ENCODE measurements around the gene PDE11A.

Gene PDE11A

DNA sequence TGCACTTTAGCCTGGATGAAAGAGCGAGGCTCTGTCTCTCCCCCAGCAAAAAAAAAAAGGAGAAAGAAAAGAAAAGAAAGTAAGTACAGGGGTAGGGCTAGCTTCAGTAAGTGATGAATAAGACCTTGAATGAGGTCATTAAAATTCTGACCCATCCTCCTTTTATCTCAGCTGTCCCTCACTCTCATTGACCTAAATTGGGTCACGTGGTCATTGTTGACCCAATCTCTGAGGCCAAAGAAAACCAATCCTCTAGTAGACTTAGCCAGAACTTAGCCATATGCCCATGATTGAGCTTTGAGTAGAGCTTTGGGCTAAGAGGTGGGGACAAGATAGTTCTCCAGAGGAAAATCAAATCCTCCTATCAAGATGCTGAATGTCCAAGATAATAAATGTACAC is 149.3 kb downstream of the PDE11A start:
- no peak overlapping the region for H3K4me3 ChIP-seq (ENCODE audit: low read length)
- TF ChIP-seq, protein P1, sequence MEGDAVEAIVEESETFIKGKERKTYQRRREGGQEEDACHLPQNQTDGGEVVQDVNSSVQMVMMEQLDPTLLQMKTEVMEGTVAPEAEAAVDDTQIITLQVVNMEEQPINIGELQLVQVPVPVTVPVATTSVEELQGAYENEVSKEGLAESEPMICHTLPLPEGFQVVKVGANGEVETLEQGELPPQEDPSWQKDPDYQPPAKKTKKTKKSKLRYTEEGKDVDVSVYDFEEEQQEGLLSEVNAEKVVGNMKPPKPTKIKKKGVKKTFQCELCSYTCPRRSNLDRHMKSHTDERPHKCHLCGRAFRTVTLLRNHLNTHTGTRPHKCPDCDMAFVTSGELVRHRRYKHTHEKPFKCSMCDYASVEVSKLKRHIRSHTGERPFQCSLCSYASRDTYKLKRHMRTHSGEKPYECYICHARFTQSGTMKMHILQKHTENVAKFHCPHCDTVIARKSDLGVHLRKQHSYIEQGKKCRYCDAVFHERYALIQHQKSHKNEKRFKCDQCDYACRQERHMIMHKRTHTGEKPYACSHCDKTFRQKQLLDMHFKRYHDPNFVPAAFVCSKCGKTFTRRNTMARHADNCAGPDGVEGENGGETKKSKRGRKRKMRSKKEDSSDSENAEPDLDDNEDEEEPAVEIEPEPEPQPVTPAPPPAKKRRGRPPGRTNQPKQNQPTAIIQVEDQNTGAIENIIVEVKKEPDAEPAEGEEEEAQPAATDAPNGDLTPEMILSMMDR (conservative IDR thresholded peaks at IDR 0.05; ENCODE audit: low read length) = no peak
- DNase-seq (ENCODE audit: low read depth) = no peak

DNA sequence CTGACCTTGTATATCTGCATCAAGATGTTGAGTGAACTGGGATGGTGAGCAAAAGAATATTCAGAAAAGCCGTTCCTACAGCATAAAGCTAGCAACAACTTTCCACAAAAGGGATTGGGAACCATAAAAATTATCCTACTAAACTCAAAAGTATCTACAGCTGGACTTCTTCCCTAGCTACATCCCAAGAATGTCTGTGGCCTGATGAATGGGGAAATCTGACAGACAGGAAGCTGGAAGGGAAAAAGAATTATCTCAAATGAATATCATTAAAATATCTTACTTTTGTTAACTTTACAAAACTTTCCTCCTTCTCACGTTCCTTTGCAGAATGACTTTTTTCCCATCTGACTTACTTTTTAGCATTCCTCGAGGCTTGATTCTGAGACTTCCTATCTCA is 150.9 kb downstream of the PDE11A start:
- peak; percentile 53 for DNase-seq (ENCODE audit: low read depth)
- TF ChIP-seq, protein P1 (conservative IDR thresholded peaks at IDR 0.05; ENCODE audit: low read length) = no peak
- H3K4me3 ChIP-seq (ENCODE audit: low read length) = no peak overlapping the region

- H3K4me3 ChIP-seq (ENCODE audit: low read length) = no peak overlapping the region
These were observed 155.4 kb downstream of the PDE11A start for GRCh38 chr2:177917169-177917568.

GRCh38 chr2:177916342-177916741 is 156.2 kb downstream of the PDE11A start:
- TF ChIP-seq, protein P1 (conservative IDR thresholded peaks at IDR 0.05; ENCODE audit: low read length) = no peak
- no peak for DNase-seq (ENCODE audit: low read depth)
- H3K4me3 ChIP-seq (ENCODE audit: low read length) = no peak overlapping the region

More at GRCh38 chr2:177917169-177917568, 155.4 kb downstream of the PDE11A start:
- TF ChIP-seq, protein P1 (conservative IDR thresholded peaks at IDR 0.05; ENCODE audit: low read length) = no peak
- no peak for DNase-seq (ENCODE audit: low read depth)

DNA sequence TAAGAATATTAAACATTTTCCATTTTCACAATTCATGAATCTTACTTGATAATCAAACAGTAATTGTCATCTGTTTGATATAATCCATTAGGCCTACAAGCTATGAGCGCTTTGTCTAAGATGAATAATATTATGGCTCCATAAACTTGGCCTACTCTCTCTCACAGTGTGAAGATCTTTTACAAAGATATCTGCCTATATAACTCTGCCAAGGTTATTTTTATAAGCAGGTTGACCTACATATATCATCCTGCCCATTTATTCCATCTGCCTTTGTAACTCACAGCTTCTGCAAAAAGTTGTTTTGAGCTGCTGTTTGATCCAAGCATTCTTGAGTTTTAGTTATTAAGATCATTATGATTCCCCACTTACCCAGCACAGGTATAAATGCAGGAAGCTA is 158.3 kb downstream of the PDE11A start:
- DNase-seq (ENCODE audit: low read depth) = no peak
- TF ChIP-seq, protein P1 (conservative IDR thresholded peaks at IDR 0.05; ENCODE audit: low read length) = no peak
- no peak overlapping the region for H3K4me3 ChIP-seq (ENCODE audit: low read length)

- no peak overlapping the region for H3K4me3 ChIP-seq (ENCODE audit: low read length)
- TF ChIP-seq, protein P1 (conservative IDR thresholded peaks at IDR 0.05; ENCODE audit: low read length) = no peak
- DNase-seq (ENCODE audit: low read depth) = no peak
These were observed 162.6 kb downstream of the PDE11A start for GRCh38 chr2:177909962-177910361.

DNA sequence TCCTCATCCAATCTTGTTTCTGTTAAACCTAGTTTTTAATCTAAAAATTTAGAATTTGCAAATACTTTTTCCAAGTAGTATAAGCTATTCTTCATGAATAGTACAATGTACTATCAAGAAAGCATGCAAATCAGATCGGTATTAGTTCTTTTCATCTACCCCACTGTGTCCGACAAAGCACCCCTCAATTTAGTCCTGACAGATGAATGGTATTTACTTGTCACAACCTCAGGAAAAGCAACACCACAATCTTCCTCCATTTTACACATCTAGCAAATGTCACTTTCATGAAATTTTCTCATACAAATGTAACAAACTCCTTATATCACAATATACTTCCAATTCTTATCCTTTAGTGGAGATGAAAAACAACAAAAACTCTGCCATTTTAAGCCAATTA is 163.8 kb downstream of the PDE11A start:
- TF ChIP-seq, protein P1 (conservative IDR thresholded peaks at IDR 0.05; ENCODE audit: low read length) = no peak
- no peak for DNase-seq (ENCODE audit: low read depth)

More for the DNA sequence above, 163.8 kb downstream of the PDE11A start:
- H3K4me3 ChIP-seq (ENCODE audit: low read length) = no peak overlapping the region

All from AG10803 (cell line).